Astrocyte (in vitro differentiated cells and primary cell): ENCODE results near the gene TMEM128. TPM values are rescaled to one million over a fixed set of nuclear protein-coding genes. Genes with fewer than 3 reads are reported as not detected.
A peak's percentile ranks its signal among the peaks of the same experiment; 100 is the strongest.

ENCODE experiments used
- DNase-seq: peaks from one replicate; pipeline ENCODE4 v3.0.0-alpha.2; 2010; ENCODE audit warnings: low read depth
- FAIRE-seq: peaks from 2 replicates; lab custom pipeline; 2011; peaks lifted over from hg19 to GRCh38; lab: Jason Lieb, UNC
- H2AFZ ChIP-seq: 2 replicates; pipeline ENCODE4 v1.6.0; 2012; ENCODE audit warnings: low read depth, low read length, inconsistent platforms
- H3K27ac ChIP-seq: 2 replicates; pipeline ENCODE4 v1.5.1; 2011; ENCODE audit warnings: low read depth, low read length, inconsistent platforms
- H3K27me3 ChIP-seq: 2 replicates; pipeline ENCODE4 v1.6.0; 2011; ENCODE audit warnings: low read length, inconsistent platforms; ENCODE audit not compliant: insufficient read depth
- H3K36me3 ChIP-seq: 2 replicates; pipeline ENCODE4 v1.5.1; 2011; ENCODE audit warnings: low read length, inconsistent platforms; ENCODE audit not compliant: insufficient read depth
- H3K4me1 ChIP-seq: 2 replicates; pipeline ENCODE4 v1.5.1; 2011; ENCODE audit warnings: low read length, inconsistent platforms; ENCODE audit not compliant: insufficient read depth
- H3K4me2 ChIP-seq: 2 replicates; pipeline ENCODE4 v1.6.0; 2012; ENCODE audit warnings: low read length, inconsistent platforms
- H3K4me3 ChIP-seq: 2 replicates; pipeline ENCODE4 v1.5.1; 2011; ENCODE audit warnings: low read depth, mild to moderate bottlenecking, low read length, inconsistent platforms; ENCODE audit not compliant: insufficient read depth
- H3K79me2 ChIP-seq: 2 replicates; pipeline ENCODE4 v1.6.0; 2012; ENCODE audit warnings: mild to moderate bottlenecking, low read length, inconsistent platforms; ENCODE audit not compliant: insufficient read depth
- H3K9ac ChIP-seq: 2 replicates; pipeline ENCODE4 v1.6.0; 2012; ENCODE audit warnings: mild to moderate bottlenecking, low read length, inconsistent platforms
- H3K9me3 ChIP-seq: 2 replicates; pipeline ENCODE4 v1.5.1; 2012; ENCODE audit warnings: low read depth, mild to moderate bottlenecking, low read length, inconsistent platforms; ENCODE audit not compliant: insufficient read depth
- H4K20me1 ChIP-seq: 2 replicates; pipeline ENCODE4 v1.6.0; 2012; ENCODE audit warnings: low read length, inconsistent platforms; ENCODE audit not compliant: insufficient read depth
- H3K27ac Mint-ChIP-seq: one replicate; pipeline ENCODE4 v1.8.0; 2021; ENCODE audit warnings: mild to moderate bottlenecking, mixed read lengths; ENCODE audit not compliant: unreplicated experiment
- H3K27me3 Mint-ChIP-seq: one replicate; pipeline ENCODE4 v1.8.0; 2021; ENCODE audit warnings: low read depth, mixed read lengths; ENCODE audit not compliant: unreplicated experiment
- H3K36me3 Mint-ChIP-seq: one replicate; pipeline ENCODE4 v1.8.0; 2021; ENCODE audit warnings: low read depth, mixed read lengths; ENCODE audit not compliant: unreplicated experiment
- H3K4me1 Mint-ChIP-seq: one replicate; pipeline ENCODE4 v1.8.0; 2021; ENCODE audit warnings: low read depth, mixed read lengths; ENCODE audit not compliant: unreplicated experiment
- H3K4me3 Mint-ChIP-seq: one replicate; pipeline ENCODE4 v1.8.0; 2021; ENCODE audit warnings: mild to moderate bottlenecking, moderate library complexity, mixed read lengths; ENCODE audit not compliant: unreplicated experiment
- H3K9me3 Mint-ChIP-seq: one replicate; pipeline ENCODE4 v1.8.0; 2021; ENCODE audit warnings: mild to moderate bottlenecking, mixed read lengths; ENCODE audit not compliant: unreplicated experiment
- CTCF ChIP-seq: IDR thresholded peaks from 2 replicates; pipeline ENCODE4 v1.5.1; 2011; ENCODE audit warnings: low read depth, mild to moderate bottlenecking, inconsistent platforms, low read length, moderate library complexity; ENCODE audit not compliant: insufficient read depth
- EZH2 ChIP-seq: IDR thresholded peaks from 2 replicates; pipeline ENCODE4 v1.6.1; 2012; ENCODE audit warnings: mild to moderate bottlenecking, low read length, inconsistent platforms; ENCODE audit not compliant: insufficient read depth
- total RNA-seq: library from RNA; stranded (reverse); gene quantifications from 2 replicates; pipeline ENCODE4 v1.2.1, GENCODE V29; 2021

TMEM128 gene
- total RNA-seq, 1 donor from 2014 or later: 15.2 TPM

- H3K9ac ChIP-seq: no peak overlapping the region
- H3K27me3 ChIP-seq: peaks cover 6% of the 10 kb centered on the region
- H3K36me3 ChIP-seq: peaks cover 6% of the 10 kb centered on the region
- no peaks in the 10 kb centered on the region for H3K79me2 ChIP-seq
- H3K4me3 ChIP-seq: no peak overlapping the region
- H4K20me1 ChIP-seq: no peaks in the 10 kb centered on the region
- no peaks in the 10 kb centered on the region for H3K9me3 ChIP-seq
- Mint-ChIP-seq H3K27ac (no peak overlapping the region), H3K27me3 (peaks cover 18% of the 10 kb centered on the region), H3K36me3 (peaks cover 7% of the 10 kb centered on the region), H3K9me3 (peaks cover 10% of the 10 kb centered on the region), H3K4me1 (peaks cover 5% of the 10 kb centered on the region), H3K4me3 (no peak overlapping the region)
- no peak overlapping the region for H3K4me2 ChIP-seq
- DNase-seq: no peak
- no peaks in the 10 kb centered on the region for H3K4me1 ChIP-seq
- TF ChIP-seq EZH2 (no peak), CTCF (no peak)
- FAIRE-seq: no peak
- H3K27ac ChIP-seq: no peak overlapping the region
- H2AFZ ChIP-seq: no peak overlapping the region
Observed at GRCh38 chr4:4233610-4234009, 14.4 kb downstream of the TMEM128 start.

GRCh38 chr4:4228356-4228668 lies 19.7 kb downstream of the TMEM128 start:
- H3K27ac ChIP-seq: no peak overlapping the region
- no peaks in the 10 kb centered on the region for H3K4me1 ChIP-seq
- no peaks in the 10 kb centered on the region for H3K79me2 ChIP-seq
- H3K4me3 Mint-ChIP-seq: no peak overlapping the region
- H3K9ac ChIP-seq: no peak overlapping the region
- H3K27me3 Mint-ChIP-seq: peaks cover 54% of the 10 kb centered on the region
- FAIRE-seq (no peak), DNase-seq (no peak)
- H3K36me3 Mint-ChIP-seq: peaks cover 7% of the 10 kb centered on the region
- H3K9me3 ChIP-seq: no peaks in the 10 kb centered on the region
- no peaks in the 10 kb centered on the region for H3K36me3 ChIP-seq
- no peaks in the 10 kb centered on the region for H4K20me1 ChIP-seq
- no peak overlapping the region for H3K4me3 ChIP-seq
- no peak for TF ChIP-seq EZH2
- no peak for TF ChIP-seq CTCF
- no peak overlapping the region for H3K4me2 ChIP-seq
- peaks cover 31% of the 10 kb centered on the region for H3K27me3 ChIP-seq
- H3K27ac Mint-ChIP-seq: no peak overlapping the region
- no peaks in the 10 kb centered on the region for H3K4me1 Mint-ChIP-seq
- H2AFZ ChIP-seq: no peak overlapping the region
- H3K9me3 Mint-ChIP-seq: peaks cover 15% of the 10 kb centered on the region

GRCh38 chr4:4227510-4228355 lies 20.3 kb downstream of the TMEM128 start:
- Mint-ChIP-seq H3K4me3 (no peak overlapping the region), H3K9me3 (peaks cover 13% of the 10 kb centered on the region), H3K27me3 (peaks cover 60% of the 10 kb centered on the region), H3K27ac (no peak overlapping the region), H3K4me1 (no peaks in the 10 kb centered on the region), H3K36me3 (peaks cover 5% of the 10 kb centered on the region)
- no peak overlapping the region for H2AFZ ChIP-seq
- H3K27ac ChIP-seq: no peak overlapping the region
- no peaks in the 10 kb centered on the region for H4K20me1 ChIP-seq
- H3K36me3 ChIP-seq: no peaks in the 10 kb centered on the region
- H3K4me1 ChIP-seq: no peaks in the 10 kb centered on the region
- TF ChIP-seq EZH2 (peak; percentile 92), CTCF (no peak)
- no peak for FAIRE-seq
- no peak for DNase-seq
- peaks cover 31% of the 10 kb centered on the region for H3K27me3 ChIP-seq
- no peak overlapping the region for H3K4me2 ChIP-seq
- no peak overlapping the region for H3K4me3 ChIP-seq
- no peaks in the 10 kb centered on the region for H3K9me3 ChIP-seq
- no peaks in the 10 kb centered on the region for H3K79me2 ChIP-seq
- no peak overlapping the region for H3K9ac ChIP-seq
